HTR-8/SVneo (cell line): ENCODE data around the gene ABCA7.

ENCODE experiments used
- DNase-seq: peaks from one replicate; pipeline ENCODE4 v3.0.0; 2011; ENCODE audit warnings: low spot score, mixed read lengths; ENCODE audit not compliant: insufficient read length
- FAIRE-seq: peaks from 2 replicates; lab custom pipeline; 2011; peaks lifted over from hg19 to GRCh38; lab: Jason Lieb, UNC

The ABCA7 gene

DNA sequence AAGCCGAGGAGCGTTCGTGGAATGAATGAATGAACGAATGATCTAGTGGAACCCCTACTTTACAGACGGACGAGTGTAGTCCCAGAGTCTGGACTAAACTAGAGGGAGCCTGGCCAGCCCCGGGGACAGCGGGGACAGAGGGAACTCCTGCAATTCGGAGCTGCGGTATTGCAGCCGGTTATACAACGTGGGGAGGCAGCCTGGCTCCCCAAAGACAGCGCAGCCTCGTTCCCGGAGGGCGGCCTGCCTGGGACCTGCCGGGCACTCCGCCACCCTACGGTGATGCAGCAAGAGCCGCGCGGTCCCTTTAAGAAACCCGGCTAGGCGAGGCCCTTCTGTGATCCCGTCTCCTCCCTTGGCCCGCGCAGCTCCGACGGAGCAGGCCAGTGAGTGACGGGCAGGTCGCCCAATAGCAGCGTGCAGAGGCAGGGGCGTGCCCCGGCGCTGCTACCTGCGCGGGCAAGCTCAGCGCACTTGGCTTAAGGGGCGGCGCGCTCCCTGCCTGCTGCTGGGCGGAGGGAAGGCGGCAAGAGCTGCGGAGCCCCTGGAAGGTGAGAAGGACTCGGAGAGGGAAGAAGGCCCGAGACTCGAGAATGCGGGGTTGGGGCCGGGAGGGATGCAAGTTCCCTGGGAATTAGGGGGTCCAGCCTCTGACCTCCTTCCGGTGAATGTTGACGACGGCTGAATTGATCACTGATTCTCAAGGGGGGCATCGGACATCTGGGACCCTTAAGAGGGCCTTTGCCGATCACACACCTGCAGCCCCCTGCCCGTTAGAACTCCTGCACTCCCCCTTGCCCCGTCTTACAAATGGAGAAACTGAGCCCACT lies at the start of gene ABCA7:
Gene ABCA7 (plus strand): TSS at position 462 of the 830 bp plus-strand sequence. CDS start 1,255 bp downstream, outside the sequence.
- FAIRE-seq = peak; percentile 96

DNA sequence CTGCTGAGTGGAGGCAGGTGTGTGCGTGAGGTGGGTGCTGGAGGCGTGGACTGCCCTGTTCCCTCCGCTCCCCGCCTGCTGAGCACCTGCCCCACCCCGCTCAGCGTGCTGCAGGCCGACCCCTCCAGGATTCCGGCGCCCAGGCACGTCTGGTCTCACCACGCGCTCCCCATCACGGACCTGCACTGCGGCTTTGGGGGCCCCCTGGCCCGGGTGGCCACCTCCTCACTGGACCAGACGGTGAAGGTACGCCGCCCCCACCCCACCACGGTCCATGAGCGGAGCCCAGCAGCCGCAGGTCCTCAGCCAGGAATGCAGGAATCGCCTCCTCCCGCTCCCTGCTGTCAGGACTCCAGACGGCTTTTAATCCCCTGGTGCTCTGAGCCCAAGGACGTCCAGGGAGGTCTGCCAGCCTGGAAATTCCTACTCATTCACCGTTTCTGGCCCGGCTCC lies 49.8 kb upstream of the ABCA7 start:
- no peak for FAIRE-seq

More for the DNA sequence above, at the start of gene ABCA7:
- peak; percentile 96 for DNase-seq

GRCh38 chr19:990746-991145 lies 49.2 kb upstream of the ABCA7 start:
- DNase-seq (no peak), FAIRE-seq (no peak)

More for the DNA sequence above, 49.8 kb upstream of the ABCA7 start:
- no peak for DNase-seq

GRCh38 chr19:991174-991931 lies 48.6 kb upstream of the ABCA7 start:
- no peak for DNase-seq

GRCh38 chr19:991932-992669 lies 47.8 kb upstream of the ABCA7 start:
- FAIRE-seq = no peak
- DNase-seq = no peak

More at GRCh38 chr19:991174-991931, 48.6 kb upstream of the ABCA7 start:
- FAIRE-seq = no peak

GRCh38 chr19:992670-993055 lies 47.2 kb upstream of the ABCA7 start:
- no peak for DNase-seq
- no peak for FAIRE-seq

GRCh38 chr19:993361-993830 lies 46.5 kb upstream of the ABCA7 start:
- no peak for DNase-seq
- FAIRE-seq = no peak

DNA sequence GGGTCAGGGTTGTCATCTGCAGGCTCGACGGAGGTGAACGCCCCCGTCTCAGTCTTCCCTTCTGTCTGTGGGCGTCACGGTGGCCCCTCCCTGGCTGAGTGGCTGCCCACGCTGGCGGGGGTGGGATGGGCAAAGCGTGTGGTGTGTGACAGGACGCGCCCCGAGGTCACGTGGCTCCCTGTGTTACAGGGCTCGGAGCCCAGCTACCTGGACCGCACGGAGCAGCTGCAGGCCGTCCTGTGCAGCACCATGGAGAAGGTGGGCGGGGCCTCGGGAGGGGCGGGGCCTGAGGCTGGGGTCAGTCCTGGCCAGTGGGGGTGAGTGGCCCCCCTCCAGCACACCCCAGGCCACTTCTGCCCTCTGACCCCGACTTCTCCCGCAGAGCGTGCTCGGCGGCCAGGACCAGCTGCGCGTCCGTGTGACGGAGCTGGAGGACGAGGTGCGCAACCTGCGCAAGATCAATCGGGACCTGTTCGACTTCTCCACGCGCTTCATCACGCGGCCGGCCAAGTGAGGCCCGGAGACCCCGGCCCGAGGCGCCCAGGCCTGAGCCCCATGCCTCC lies 46.0 kb upstream of the ABCA7 start:
- DNase-seq = no peak
- FAIRE-seq = no peak

DNA sequence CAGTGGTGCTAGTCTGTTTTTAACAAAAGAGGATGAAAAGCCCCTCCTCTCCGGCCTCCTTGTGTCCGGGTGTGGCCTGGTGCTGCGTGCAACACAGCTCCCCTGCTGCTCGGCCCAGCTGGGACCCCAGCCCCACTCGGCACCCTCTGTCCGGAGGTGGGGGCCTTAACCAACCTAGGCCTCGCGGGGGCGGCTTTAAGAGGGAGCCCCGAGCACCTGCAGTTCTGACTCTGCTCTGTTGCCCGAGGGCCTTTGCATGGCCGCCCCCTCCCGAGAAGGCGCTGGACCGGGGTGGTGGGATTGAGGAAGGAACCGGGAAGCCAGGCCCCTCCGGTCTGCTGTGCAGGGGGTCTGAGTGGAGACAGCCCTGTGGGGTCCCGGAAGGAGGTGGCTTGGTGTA lies 45.4 kb upstream of the ABCA7 start:
- no peak for DNase-seq
- no peak for FAIRE-seq

GRCh38 chr19:995051-995827 lies 44.7 kb upstream of the ABCA7 start:
- FAIRE-seq (no peak), DNase-seq (no peak)

DNA sequence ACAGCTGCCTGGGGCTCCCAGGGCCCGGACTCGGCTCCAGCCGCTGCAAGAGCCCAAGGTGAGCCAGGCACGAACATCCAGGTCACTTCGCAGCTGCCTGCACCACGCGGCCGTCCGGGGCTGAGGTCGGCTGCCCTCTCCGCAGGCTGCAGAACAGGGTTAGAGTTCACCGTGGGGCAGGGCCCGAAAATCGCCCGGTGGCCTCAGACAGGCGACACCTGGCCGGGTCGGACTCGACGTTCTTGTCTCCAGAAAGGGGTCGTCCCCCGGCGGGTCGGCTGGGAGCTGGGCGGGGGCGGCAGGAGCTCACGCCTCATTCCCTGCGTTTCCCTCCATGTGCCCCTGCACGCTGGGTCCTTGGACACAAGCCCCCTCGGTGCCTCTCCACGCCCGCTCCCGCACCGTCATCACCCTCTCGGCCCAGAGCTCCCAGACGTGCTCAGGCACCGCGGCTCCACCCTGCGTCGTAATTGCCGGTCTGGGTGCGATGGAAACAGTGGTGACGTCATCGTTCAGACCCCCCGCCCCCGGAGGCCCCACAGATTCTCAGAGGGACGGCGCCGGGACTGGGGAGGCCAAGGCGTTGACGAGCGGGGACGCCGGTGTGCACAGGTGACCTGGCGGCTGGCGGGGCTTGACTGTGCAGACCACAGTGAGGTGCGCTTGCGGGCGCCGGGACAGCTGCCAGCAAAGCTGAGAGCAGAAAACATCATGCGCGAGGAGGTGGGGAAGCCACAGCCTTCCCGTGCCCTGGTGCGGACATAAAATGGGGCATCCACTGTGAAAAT lies 43.7 kb upstream of the ABCA7 start:
- FAIRE-seq = no peak

DNA sequence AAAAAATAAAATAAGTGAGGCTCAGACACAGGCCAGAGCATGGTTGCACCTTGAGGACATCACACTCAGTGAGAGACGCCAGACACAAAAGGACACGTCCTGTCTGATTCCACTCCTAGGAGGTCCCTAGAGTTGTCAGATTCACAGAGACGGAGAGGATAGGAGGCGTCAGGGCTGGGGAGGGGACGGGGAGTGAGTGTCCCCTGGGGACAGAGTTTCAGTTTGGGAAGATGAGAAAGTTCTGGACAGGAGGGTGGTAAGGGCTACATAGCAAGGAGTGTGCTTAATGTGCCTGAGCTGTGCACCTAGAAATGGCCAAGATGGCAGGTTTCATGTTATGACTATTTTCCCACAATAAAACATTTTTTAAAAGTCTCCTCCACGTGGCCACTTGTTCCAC lies 41.8 kb upstream of the ABCA7 start:
- DNase-seq (no peak), FAIRE-seq (no peak)

More for the DNA sequence above, 43.7 kb upstream of the ABCA7 start:
- DNase-seq = no peak

GRCh38 chr19:999379-999719 lies 40.6 kb upstream of the ABCA7 start:
- no peak for FAIRE-seq
- DNase-seq = no peak

- DNase-seq = peak; percentile 82
- no peak for FAIRE-seq
Measured at GRCh38 chr19:1000095-1000494, 39.8 kb upstream of the ABCA7 start, which contains the start of gene GRIN3B. Gene GRIN3B, plus strand, starts transcription at chr19:1000419. Its CDS starts 19 bp downstream, at chr19:1000438.

- FAIRE-seq (no peak), DNase-seq (no peak)
Measured at GRCh38 chr19:1000591-1001537, 39.0 kb upstream of the ABCA7 start.

GRCh38 chr19:1001538-1002166 lies 38.3 kb upstream of the ABCA7 start:
- FAIRE-seq (no peak), DNase-seq (peak; percentile 49)

- DNase-seq = no peak
- FAIRE-seq = no peak
Measured at GRCh38 chr19:1002600-1002999, 37.3 kb upstream of the ABCA7 start.
